GM21723 (cell line): ENCODE data around the gene PLEKHO2.

Experiments used
- ATAC-seq: cut with Tn5 transposase; IDR thresholded peaks from one replicate; pipeline ENCODE4 v1.9.1; 2021; ENCODE audit warnings: mild to moderate bottlenecking, moderate library complexity; ENCODE audit not compliant: unreplicated experiment

Gene PLEKHO2

DNA sequence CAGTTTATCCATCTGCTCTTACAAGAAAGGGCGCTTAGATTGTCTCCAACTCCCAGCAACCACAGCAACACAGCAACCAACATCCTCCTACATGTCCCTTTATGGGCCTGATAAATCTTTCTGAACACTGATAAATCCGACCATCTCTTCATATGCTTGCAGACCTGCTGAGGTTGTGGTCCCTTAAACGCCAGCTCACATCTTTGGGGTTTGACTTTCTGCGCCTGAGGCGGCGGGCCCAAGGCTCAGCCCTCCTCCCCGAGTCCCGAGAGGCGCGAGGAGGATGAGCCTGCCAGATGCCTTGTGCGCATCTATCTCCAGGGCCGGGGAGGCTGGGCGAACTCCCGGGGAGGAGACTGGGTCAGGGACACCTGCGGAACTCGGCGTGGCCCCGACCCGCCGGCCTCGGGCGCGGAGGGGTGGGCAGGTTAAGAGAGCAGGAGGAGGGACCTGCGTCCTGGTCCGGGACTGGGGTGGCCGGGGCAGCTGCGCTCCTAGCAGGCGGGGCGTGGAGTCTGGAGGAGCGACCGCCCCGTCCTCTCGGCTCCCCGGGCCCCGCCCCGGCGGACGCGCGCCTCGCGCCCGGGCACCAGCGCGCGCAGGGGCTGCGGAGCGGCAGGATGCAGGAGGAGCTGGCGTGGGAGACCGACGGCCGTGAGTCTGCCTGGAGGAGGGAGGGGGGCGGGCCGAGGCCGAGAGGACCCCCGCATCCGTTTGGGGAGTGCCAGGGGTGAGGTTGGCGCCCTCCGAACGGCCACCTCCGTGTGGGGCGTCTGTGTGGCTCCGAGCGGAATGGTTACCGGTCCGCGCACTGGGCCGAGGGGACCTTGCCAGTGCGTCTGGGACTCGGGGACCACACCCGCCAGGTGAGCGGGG lies 69.8 kb downstream of the PLEKHO2 start, which contains the start of gene ANKDD1A:
ANKDD1A (plus strand) TSS at position 592 of the 876 bp plus-strand sequence; CDS start at position 621, 29 bp downstream.
- no peak for ATAC-seq

DNA sequence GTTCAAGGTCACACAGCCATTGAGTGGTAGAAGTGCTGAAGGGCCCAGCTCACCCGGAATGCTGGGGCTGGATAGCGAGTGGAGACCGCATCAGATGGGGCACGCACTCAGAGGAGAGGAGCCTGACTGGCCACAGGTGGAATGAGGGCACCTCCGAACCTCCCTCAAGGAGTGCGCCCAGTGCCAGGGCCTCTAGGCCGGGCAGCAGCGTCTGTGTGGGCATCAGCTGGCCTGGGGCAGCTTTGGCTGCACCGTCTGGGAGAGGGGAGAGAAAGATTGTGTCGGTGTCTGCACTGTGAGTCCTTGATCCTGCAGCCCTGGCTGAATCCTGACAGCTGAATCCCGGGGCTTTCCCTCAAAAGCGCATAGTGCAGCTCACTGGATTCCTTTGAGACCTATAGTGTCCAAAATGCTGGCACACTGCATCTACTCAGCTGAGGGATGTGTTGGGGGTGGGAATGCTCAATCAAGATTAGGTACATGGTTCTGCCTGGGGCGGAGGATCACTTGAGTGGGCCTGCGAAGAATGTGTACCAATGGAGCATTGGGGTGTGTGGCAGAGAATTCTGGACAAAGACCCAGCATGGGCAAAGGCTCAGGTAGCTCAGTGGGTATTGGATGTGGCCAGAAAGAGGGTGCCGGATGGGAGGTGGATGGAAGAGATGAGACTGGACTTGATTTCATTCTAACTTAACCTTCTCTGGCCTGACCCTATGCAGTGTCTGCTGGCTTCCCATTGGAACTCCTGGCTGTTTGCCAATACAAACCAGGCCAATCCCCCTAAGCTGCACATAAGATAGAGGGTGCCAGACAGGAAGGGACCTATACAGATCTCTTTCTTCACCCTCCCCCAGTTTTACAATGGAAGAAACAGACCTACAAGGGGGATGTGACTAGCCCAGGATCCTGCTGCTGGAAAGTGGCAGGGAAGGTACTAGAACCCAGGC lies 70.9 kb downstream of the PLEKHO2 start:
- no peak for ATAC-seq

DNA sequence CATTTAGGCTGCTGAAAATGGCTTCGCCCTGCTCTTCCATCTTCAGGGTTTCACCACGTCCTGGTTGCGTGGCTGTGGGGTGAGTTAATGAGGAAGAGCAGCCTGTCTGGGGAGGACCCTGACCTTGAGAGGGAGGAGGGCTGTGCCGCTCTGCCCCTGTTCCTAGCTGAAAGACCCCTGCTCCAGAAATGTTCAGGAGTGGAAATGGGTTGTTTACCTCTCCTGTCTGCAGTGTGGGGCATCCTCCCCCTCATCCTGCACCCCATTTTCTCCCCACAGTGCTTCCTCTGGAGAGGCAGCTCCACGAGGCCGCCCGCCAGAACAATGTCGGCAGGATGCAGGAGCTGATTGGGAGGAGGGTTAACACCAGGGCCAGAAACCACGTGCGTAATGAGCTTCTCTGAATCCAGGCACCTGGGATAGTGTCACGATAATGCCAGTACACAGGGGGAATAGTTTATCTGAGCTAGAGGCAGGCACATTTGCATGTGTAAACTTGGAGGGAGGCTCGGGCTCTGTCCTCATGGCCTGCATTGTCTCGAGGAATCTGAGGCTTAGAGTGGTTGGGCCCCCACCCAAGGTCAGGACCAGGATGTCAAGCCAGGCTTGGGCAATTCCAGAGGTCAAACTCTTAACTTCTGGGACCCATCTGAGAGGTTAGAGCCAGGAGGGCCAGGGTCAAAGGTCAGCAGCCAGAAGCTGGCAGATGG lies 74.0 kb downstream of the PLEKHO2 start:
- no peak for ATAC-seq

DNA sequence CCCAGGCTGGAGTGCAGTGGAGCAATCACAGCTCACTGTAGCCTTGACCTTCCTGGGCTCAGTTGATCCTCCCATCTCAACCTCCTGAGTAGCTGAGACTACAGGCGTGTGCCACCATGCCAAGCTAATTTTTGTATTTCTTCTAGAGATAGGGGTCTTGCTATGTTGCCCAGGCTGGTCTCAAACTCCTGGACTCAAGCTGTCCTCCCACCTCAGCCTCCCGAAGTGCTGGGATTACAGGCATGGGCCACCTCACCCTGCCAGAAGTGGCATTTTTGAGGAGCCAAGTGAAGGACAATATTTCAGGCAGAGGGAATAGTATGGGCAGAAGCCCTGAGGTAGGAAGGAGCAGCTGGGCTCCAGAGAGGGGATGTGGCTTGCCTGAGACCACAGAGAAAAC lies 74.7 kb downstream of the PLEKHO2 start:
- ATAC-seq = no peak

DNA sequence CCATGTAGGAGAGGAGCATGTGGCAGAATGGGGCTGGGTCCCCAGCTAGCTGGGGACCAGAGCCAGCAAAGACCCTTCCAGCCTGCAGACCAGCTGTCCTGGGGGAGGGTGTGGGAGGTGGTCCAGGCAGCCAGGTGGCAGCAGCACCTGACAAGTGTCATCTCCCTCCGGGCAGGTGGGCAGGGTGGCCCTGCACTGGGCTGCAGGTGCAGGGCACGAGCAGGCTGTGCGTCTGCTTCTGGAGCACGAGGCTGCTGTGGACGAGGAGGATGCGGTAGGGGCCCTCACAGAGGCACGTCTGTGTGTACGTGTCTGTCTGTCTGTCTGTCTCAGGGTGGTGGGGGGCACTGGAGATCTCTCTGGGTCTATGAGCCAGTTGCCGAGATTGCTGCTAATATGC lies 75.5 kb downstream of the PLEKHO2 start:
- ATAC-seq = no peak
